ENCODE measurements around the gene P2RX6. TPM values are rescaled to one million over a fixed set of nuclear protein-coding genes. Genes with fewer than 3 reads are reported as not detected.

P2RX6 gene
- total RNA-seq (2014; rRNA removed; shearing (Covaris generic)) = 2.8 and 3.5 TPM in 2 replicates

- peak; percentile 50 for DNase-seq (ENCODE audit: low spot score)
These were observed at the start of gene P2RX6 for GRCh38 chr22:21014726-21015465. TSS of gene P2RX6 (plus strand) at chr22:21015165. CDS start at chr22:21015175, 10 bp downstream.

- DNase-seq (ENCODE audit: low spot score) = no peak
These were observed 48.8 kb upstream of the P2RX6 start for GRCh38 chr22:20965888-20966855.

- no peak for DNase-seq (ENCODE audit: low spot score)
These were observed 47.9 kb upstream of the P2RX6 start, which contains the start of gene AIFM3 for GRCh38 chr22:20966883-20967696. TSS of gene AIFM3 (plus strand) at chr22:20967255. CDS start at chr22:20967945, 690 bp downstream.

- no peak for DNase-seq (ENCODE audit: low spot score)
These were observed 47.2 kb upstream of the P2RX6 start for GRCh38 chr22:20967697-20968211.

- DNase-seq (ENCODE audit: low spot score) = no peak
These were observed 46.5 kb upstream of the P2RX6 start for GRCh38 chr22:20968281-20968977.

- no peak for DNase-seq (ENCODE audit: low spot score)
These were observed 43.9 kb upstream of the P2RX6 start for GRCh38 chr22:20970939-20971657.

- DNase-seq (ENCODE audit: low spot score) = peak; percentile 23
These were observed 42.8 kb upstream of the P2RX6 start for GRCh38 chr22:20972014-20972694.

- no peak for DNase-seq (ENCODE audit: low spot score)
These were observed 41.9 kb upstream of the P2RX6 start for GRCh38 chr22:20972933-20973577.

GRCh38 chr22:20973634-20974286 is 41.2 kb upstream of the P2RX6 start:
- no peak for DNase-seq (ENCODE audit: low spot score)

GRCh38 chr22:20974336-20974955 is 40.5 kb upstream of the P2RX6 start:
- DNase-seq (ENCODE audit: low spot score) = no peak

GRCh38 chr22:20975541-20976290 is 39.2 kb upstream of the P2RX6 start:
- DNase-seq (ENCODE audit: low spot score) = no peak

GRCh38 chr22:20976291-20976877 is 38.6 kb upstream of the P2RX6 start:
- DNase-seq (ENCODE audit: low spot score) = no peak

- no peak for DNase-seq (ENCODE audit: low spot score)
These were observed 37.9 kb upstream of the P2RX6 start for GRCh38 chr22:20977019-20977418.

GRCh38 chr22:20977516-20978170 is 37.3 kb upstream of the P2RX6 start:
- no peak for DNase-seq (ENCODE audit: low spot score)

- DNase-seq (ENCODE audit: low spot score) = no peak
These were observed 36.5 kb upstream of the P2RX6 start for GRCh38 chr22:20978419-20978818.

GRCh38 chr22:20979243-20979809 is 35.6 kb upstream of the P2RX6 start:
- no peak for DNase-seq (ENCODE audit: low spot score)

Measured in A172 (cell line).